ENCODE data around the gene PGM1. TPM values are rescaled to one million over a fixed set of nuclear protein-coding genes. Genes with fewer than 3 reads are reported as not detected.

The PGM1 gene
- total and polyA plus RNA-seq, 9 of the 15 experiments (the other 6 are each of a cell fraction or from before 2014, with no cell fraction given): 0.03 to 0.31 (median 0.09) TPM; not detected in 5

DNA sequence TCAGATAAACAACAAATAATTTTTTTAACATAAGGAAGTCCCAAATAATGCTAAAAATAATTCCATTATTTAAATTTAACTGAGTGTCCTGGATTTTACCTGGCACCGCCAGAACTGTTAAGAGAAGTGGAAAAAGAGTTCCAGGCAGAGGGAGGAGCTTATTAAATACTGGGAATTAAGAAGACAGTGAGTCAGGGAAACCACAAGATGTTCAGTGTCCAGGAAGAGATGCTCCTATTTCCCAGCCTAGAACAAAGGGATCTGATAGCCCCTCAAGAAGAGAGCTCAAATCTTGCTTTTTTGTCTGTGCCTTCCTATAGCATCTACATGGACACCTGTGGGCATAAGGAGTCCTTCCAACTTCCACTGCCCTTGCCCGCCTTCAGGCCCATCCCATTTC is 85.9 kb downstream of the PGM1 start:
- intact Hi-C loops (cut with micrococcal nuclease) (no loop called here), in situ Hi-C loops (cut with MboI) (no loop called here)
- Histone ChIP-seq H3K9me1 (ENCODE audit: control insufficient read depth, insufficient read depth, low read length) (no peaks in the 10 kb centered on the region), H2AFZ (ENCODE audit: low read depth, low read length) (no peak overlapping the region), H4K20me1 (replicated peaks; ENCODE audit: control insufficient read depth, insufficient read depth, low read length) (no peaks in the 10 kb centered on the region), H3K4me2 (ENCODE audit: insufficient read depth, low read length) (no peak overlapping the region), H3K9ac (ENCODE audit: insufficient read depth in 1 of 2, low read depth in 2 of 2, low read length in 2 of 2) (no peak overlapping the region), H3K36me3 (ENCODE audit: control insufficient read depth, insufficient read depth, low read length) (no peaks in the 10 kb centered on the region), H3K79me2 (ENCODE audit: control insufficient read depth, insufficient read depth, low read length) (no peaks in the 10 kb centered on the region), H3K27me3 (ENCODE audit: control insufficient read depth in 2 of 2, insufficient read depth in 2 of 2, low read length in 2 of 2) (peaks cover 0 to 22% of the 10 kb centered on the region in 2 experiments; a peak in 2 of 5 replicates), H3K4me1 (replicated peaks in 1 of 2; ENCODE audit: control insufficient read depth in 2 of 2, insufficient read depth in 2 of 2, low read length in 2 of 2) (no peaks in the 10 kb centered on the region), H3K4me3 (no peak overlapping the region), H3K27ac (ENCODE audit: extremely low read depth, low read depth, low read length) (no peak overlapping the region), H3K9me3 (replicated peaks; ENCODE audit: control insufficient read depth, insufficient read depth, low read depth, low read length) (no peaks in the 10 kb centered on the region)
- POLR2A ChIA-PET: no interaction called here
- FAIRE-seq (no peak), DNase-seq (ENCODE audit: extremely low read depth in 1 of 4, low spot score in 3 of 4) (no peak), ATAC-seq (no peak)
- CTCF ChIA-PET (ENCODE audit: low intra/inter-chr PET ratio): no interaction called here
- BruUV-seq (replicated peaks): no TSS peak
- 0% methylated on average over 2 of the region's 2 CpGs for WGBS (ENCODE audit: insufficient coverage, low coverage, missing lambda C conversion rate)
- TF ChIP-seq SMAD3 (CRISPR knock-in tag; conservative IDR thresholded peaks at IDR 0.05): no peak
- TF ChIP-seq, protein P1, sequence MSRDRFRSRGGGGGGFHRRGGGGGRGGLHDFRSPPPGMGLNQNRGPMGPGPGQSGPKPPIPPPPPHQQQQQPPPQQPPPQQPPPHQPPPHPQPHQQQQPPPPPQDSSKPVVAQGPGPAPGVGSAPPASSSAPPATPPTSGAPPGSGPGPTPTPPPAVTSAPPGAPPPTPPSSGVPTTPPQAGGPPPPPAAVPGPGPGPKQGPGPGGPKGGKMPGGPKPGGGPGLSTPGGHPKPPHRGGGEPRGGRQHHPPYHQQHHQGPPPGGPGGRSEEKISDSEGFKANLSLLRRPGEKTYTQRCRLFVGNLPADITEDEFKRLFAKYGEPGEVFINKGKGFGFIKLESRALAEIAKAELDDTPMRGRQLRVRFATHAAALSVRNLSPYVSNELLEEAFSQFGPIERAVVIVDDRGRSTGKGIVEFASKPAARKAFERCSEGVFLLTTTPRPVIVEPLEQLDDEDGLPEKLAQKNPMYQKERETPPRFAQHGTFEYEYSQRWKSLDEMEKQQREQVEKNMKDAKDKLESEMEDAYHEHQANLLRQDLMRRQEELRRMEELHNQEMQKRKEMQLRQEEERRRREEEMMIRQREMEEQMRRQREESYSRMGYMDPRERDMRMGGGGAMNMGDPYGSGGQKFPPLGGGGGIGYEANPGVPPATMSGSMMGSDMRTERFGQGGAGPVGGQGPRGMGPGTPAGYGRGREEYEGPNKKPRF (IDR thresholded peaks at IDR 0.05; ENCODE audit: low read depth, low read length): no peak
- TF ChIP-seq ZNF3 (CRISPR knock-in tag; IDR thresholded peaks at IDR 0.05): no peak
- TF ChIP-seq, protein P2, sequence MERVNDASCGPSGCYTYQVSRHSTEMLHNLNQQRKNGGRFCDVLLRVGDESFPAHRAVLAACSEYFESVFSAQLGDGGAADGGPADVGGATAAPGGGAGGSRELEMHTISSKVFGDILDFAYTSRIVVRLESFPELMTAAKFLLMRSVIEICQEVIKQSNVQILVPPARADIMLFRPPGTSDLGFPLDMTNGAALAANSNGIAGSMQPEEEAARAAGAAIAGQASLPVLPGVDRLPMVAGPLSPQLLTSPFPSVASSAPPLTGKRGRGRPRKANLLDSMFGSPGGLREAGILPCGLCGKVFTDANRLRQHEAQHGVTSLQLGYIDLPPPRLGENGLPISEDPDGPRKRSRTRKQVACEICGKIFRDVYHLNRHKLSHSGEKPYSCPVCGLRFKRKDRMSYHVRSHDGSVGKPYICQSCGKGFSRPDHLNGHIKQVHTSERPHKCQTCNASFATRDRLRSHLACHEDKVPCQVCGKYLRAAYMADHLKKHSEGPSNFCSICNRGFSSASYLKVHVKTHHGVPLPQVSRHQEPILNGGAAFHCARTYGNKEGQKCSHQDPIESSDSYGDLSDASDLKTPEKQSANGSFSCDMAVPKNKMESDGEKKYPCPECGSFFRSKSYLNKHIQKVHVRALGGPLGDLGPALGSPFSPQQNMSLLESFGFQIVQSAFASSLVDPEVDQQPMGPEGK (CRISPR knock-in tag; IDR thresholded peaks at IDR 0.05; ENCODE audit: borderline replicate concordance): no peak
- no peak for TF ChIP-seq ETV1 (tag; conservative IDR thresholded peaks at IDR 0.05; ENCODE audit: low read depth)
- TF ChIP-seq, protein P3, sequence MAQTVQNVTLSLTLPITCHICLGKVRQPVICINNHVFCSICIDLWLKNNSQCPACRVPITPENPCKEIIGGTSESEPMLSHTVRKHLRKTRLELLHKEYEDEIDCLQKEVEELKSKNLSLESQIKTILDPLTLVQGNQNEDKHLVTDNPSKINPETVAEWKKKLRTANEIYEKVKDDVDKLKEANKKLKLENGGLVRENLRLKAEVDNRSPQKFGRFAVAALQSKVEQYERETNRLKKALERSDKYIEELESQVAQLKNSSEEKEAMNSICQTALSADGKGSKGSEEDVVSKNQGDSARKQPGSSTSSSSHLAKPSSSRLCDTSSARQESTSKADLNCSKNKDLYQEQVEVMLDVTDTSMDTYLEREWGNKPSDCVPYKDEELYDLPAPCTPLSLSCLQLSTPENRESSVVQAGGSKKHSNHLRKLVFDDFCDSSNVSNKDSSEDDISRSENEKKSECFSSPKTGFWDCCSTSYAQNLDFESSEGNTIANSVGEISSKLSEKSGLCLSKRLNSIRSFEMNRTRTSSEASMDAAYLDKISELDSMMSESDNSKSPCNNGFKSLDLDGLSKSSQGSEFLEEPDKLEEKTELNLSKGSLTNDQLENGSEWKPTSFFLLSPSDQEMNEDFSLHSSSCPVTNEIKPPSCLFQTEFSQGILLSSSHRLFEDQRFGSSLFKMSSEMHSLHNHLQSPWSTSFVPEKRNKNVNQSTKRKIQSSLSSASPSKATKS (CRISPR knock-in tag; IDR thresholded peaks at IDR 0.05): no peak

Measured in K562 (cell line).